GM12873 (cell line): ENCODE measurements around the gene ALDH16A1.

Source experiments
- CTCF ChIP-seq: IDR thresholded peaks from 2 replicates; pipeline ENCODE4 v1.5.1; 2012; ENCODE audit warnings: low read depth, mild to moderate bottlenecking, moderate library complexity, low read length, control low read depth; ENCODE audit not compliant: insufficient read depth; ENCODE audit errors: missing control alignments

ALDH16A1 gene

GRCh38 chr19:49490287-49491029 lies 37.4 kb downstream of the ALDH16A1 start:
- no peak for TF ChIP-seq CTCF

GRCh38 chr19:49491030-49491803 lies 38.2 kb downstream of the ALDH16A1 start:
- TF ChIP-seq CTCF, result no peak

GRCh38 chr19:49491804-49492572 lies 39.0 kb downstream of the ALDH16A1 start:
- no peak for TF ChIP-seq CTCF

- no peak for TF ChIP-seq CTCF
Observed at GRCh38 chr19:49492573-49493405, 39.8 kb downstream of the ALDH16A1 start.

GRCh38 chr19:49496574-49497008 lies 43.6 kb downstream of the ALDH16A1 start:
- no peak for TF ChIP-seq CTCF

GRCh38 chr19:49497047-49497788 lies 44.2 kb downstream of the ALDH16A1 start:
- TF ChIP-seq CTCF, result no peak
